Tibial artery (tissue), 4 donors: ENCODE data around the gene SLC27A1.

Experiments used
- DNase-seq, 2 donors: peaks; one replicate each; pipeline ENCODE4 v3.0.0-alpha.2; 2019
- H3K27ac ChIP-seq, 2 donors: fragments of 200-600 bp; sonication (generic) in 1 of 2; 1 replicate in 1 of 2; 2 replicates in 1 of 2; pipeline ENCODE4 v1.5.1; 2018 to 2019; ENCODE audit warnings: mild to moderate bottlenecking in 1 of 2
- H3K27me3 ChIP-seq, 2 donors: fragments of 200-600 bp; sonication (generic) in 1 of 2; one replicate each; pipeline versions ENCODE4 v1.5.1 to v1.6.0; 2016 to 2019
- H3K36me3 ChIP-seq, 3 donors: fragments of 200-600 bp; sonication (generic) in 2 of 3; one replicate each; pipeline ENCODE4 v1.5.1; 2016 to 2019; ENCODE audit warnings: mild to moderate bottlenecking in 2 of 3
- H3K4me1 ChIP-seq, 4 donors: fragments of 200-600 bp; sonication (generic) in 2 of 4; 1 replicate in 3 of 4; 2 replicates in 1 of 4; pipeline ENCODE4 v1.5.1; 2016 to 2019
- H3K4me3 ChIP-seq, 2 donors: fragments of 200-600 bp; sonication (generic) in 1 of 2; 1 replicate in 1 of 2; 2 replicates in 1 of 2; pipeline ENCODE4 v1.5.1; 2018 to 2019; ENCODE audit warnings: mild to moderate bottlenecking in 2 of 2
- H3K9me3 ChIP-seq, 3 donors: fragments of 200-600 bp; sonication (generic) in 1 of 3; one replicate each; pipeline ENCODE4 v1.5.1; 2016 to 2019
- intact Hi-C: fragments of 100-400 bp; cut with DNase I; formaldehyde crosslinking; loops from one replicate; pipeline ENCODE4 v1.15.0; 2023; ENCODE audit warnings: low total_unique reads
- TF ChIP-seq, protein P1 (sequence below), 2 experiments: fragments of 200-600 bp in 1 of 2; fragments of 450-650 bp in 1 of 2; IDR thresholded peaks; one replicate each; pipeline ENCODE4 v1.5.1; 2017 to 2019; ENCODE audit warnings: antibody characterized with exemption in 2 of 2, mild to moderate bottlenecking in 1 of 2, moderate library complexity in 1 of 2

The SLC27A1 gene

DNA sequence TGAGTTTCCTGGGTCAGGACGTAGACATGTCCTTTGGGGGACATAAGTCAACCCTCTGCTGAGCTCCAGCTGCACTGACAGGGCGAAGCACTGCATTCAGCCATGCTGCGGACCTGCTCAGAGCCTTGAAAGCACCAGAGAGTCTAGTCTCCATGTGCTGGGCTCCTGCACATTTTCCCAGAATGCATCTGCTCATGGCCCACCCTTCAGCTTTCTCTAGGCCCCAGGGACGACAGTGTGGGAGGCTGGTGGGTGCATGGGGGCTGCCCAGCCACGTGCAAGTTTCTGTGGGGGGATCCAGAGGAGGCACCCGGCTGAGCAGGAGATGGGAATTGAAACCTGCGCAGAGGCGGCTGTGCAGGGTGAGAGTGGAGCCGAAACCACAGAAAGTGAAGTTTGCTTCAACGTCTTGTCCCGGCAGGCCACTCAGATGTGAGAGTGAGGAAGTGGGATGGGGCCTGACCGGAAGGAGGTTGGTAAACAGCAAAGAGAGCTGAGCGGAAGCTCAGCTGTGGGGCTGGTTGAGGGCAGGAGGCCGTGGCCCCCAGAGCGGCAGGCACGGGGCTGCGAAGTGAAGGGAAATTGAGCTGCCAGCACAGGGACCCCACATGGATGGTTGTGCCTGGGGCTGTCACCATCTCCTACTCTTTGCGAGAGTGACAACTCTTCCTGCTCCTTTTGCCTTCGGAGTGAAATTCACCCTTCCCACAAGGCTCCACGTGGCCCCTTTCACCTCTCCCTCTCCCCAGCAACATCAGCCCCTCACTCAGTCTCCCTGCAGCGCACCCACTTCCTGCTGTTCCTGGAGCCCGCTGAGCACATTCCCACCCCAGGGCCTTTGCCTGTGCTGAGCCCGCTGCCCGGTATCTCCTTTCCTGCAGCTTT, 52.9 kb downstream of the SLC27A1 start:
- Histone ChIP-seq H3K27me3 (peaks cover 0 to 49% of the 10 kb centered on the region in 2 donors), H3K4me3 (no peak overlapping the region), H3K27ac (no peak overlapping the region), H3K36me3 (peaks cover 15 to 35% (median 26%) of the 10 kb centered on the region in 3 donors), H3K4me1 (peaks cover 0 to 5% (median 0%) of the 10 kb centered on the region in 4 donors), H3K9me3 (peaks cover 0 to 4% (median 0%) of the 10 kb centered on the region in 3 donors)
- peak; percentile 66 to 77 for DNase-seq
- TF ChIP-seq, protein P1, sequence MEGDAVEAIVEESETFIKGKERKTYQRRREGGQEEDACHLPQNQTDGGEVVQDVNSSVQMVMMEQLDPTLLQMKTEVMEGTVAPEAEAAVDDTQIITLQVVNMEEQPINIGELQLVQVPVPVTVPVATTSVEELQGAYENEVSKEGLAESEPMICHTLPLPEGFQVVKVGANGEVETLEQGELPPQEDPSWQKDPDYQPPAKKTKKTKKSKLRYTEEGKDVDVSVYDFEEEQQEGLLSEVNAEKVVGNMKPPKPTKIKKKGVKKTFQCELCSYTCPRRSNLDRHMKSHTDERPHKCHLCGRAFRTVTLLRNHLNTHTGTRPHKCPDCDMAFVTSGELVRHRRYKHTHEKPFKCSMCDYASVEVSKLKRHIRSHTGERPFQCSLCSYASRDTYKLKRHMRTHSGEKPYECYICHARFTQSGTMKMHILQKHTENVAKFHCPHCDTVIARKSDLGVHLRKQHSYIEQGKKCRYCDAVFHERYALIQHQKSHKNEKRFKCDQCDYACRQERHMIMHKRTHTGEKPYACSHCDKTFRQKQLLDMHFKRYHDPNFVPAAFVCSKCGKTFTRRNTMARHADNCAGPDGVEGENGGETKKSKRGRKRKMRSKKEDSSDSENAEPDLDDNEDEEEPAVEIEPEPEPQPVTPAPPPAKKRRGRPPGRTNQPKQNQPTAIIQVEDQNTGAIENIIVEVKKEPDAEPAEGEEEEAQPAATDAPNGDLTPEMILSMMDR (IDR thresholded peaks at IDR 0.05), result no peak
- intact Hi-C loops, result no loop called here

DNA sequence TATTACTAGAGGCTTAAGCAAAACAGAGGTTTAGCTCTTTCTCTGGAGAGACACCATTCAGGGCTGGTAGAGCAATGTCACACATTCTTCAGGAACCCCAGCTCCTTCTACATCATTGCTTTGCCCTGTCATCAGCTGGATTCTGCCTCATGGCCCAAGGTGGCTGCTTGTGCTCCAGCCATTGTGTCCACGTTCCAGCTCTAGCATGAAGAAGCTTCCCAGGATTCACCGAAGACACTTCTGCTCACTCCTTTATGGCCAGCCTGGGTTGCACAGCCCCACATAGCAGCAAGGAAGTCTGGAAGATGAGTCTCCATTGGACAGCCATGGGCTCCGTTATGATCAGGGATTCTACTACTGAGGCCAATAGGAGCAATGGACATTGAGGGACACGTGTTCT, 54.3 kb downstream of the SLC27A1 start:
- Histone ChIP-seq H3K27ac (no peak overlapping the region), H3K4me3 (no peak overlapping the region), H3K4me1 (peaks cover 0 to 5% (median 0%) of the 10 kb centered on the region in 4 donors), H3K36me3 (peaks cover 6 to 20% (median 12%) of the 10 kb centered on the region in 3 donors), H3K9me3 (peaks cover 0 to 4% (median 0%) of the 10 kb centered on the region in 3 donors), H3K27me3 (peaks cover 0 to 62% of the 10 kb centered on the region in 2 donors)
- no peak for DNase-seq
- intact Hi-C loops, result loop anchor here (2.0 kb wide), 1 partner anchor 24 kb away; no protein-coding TSS in a partner anchor
- TF ChIP-seq, protein P1 (IDR thresholded peaks at IDR 0.05), result no peak

DNA sequence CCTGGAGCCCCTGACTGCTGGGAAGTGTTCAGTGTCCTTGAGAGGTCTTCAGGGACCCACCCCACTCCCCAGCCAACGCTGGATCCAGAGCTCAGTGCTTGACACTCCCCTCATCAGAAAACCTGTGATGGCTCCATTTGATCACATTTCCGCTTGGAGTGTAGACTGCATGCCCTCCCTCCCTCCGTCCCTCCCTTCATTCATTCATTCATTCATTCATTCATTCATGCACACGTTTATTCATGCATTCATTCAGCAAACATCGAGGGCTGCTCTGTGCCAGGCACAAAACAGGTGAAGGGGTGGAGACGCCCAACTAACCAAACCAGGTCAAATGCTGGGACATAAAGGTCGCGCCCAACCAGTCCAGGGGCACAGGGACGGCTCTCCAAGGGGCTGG, 54.8 kb downstream of the SLC27A1 start:
- no peak overlapping the region for H3K4me3 ChIP-seq
- peaks cover 0 to 5% (median 0%) of the 10 kb centered on the region in 4 donors for H3K4me1 ChIP-seq
- DNase-seq, result no peak
- H3K36me3 ChIP-seq, result peaks cover 6 to 15% (median 8%) of the 10 kb centered on the region in 3 donors
- TF ChIP-seq, protein P1 (IDR thresholded peaks at IDR 0.05), result no peak
- H3K27me3 ChIP-seq, result peaks cover 0 to 67% of the 10 kb centered on the region in 2 donors
- H3K27ac ChIP-seq, result no peak overlapping the region
- peaks cover 0 to 4% (median 0%) of the 10 kb centered on the region in 3 donors for H3K9me3 ChIP-seq
- intact Hi-C loops, result loop anchor here (2.0 kb wide), 1 partner anchor 24 kb away; no protein-coding TSS in a partner anchor

DNA sequence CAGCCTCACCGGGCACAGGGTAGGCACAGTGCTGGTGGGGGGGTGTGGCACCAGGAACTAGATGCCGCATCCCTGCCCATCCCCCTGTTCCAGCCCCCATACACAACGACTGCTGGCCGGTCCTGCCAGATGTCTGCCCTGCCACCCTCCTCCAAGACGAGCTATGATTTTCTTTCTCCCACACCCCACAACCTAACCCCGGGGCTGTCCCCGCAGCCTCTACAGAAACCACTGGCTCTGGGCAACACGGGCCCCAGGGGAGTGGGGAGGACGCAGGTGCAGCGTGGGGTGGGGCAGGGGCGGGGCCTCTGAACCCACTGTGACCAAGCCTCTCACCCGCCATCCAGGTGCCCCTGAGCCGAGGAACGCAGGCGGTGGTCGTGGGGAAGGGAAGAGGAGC, 56.6 kb downstream of the SLC27A1 start:
- DNase-seq, result no peak
- peaks cover 0 to 4% (median 0%) of the 10 kb centered on the region in 3 donors for H3K9me3 ChIP-seq
- intact Hi-C loops, result no loop called here
- no peaks in the 10 kb centered on the region for H3K36me3 ChIP-seq
- H3K4me3 ChIP-seq, result no peak overlapping the region
- H3K4me1 ChIP-seq, result peaks cover 0 to 5% (median 0%) of the 10 kb centered on the region in 4 donors
- H3K27me3 ChIP-seq, result peaks cover 0 to 77% of the 10 kb centered on the region in 2 donors
- TF ChIP-seq, protein P1 (IDR thresholded peaks at IDR 0.05), result no peak
- H3K27ac ChIP-seq, result no peak overlapping the region

DNA sequence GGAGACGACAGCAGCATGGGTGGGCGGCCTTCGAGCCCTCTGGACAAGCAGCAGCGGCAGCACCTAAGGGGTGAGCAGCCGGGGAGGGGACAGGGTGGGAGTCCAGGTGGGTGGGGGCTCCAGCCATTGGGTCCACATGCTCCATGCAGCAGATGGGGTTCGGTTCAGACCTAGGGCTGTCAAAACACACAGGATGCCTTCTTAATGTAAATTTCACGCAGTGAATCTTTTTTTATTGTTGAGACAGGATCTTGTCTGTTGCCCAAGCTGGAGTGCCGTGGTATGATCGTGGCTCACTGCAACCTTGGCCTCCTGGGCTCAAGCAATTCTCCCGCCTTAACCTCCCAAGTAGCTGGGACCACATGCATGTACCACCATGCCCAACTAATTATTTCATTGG, 57.0 kb downstream of the SLC27A1 start:
- H3K9me3 ChIP-seq, result peaks cover 0 to 4% (median 0%) of the 10 kb centered on the region in 3 donors
- no peaks in the 10 kb centered on the region for H3K36me3 ChIP-seq
- DNase-seq, result no peak
- intact Hi-C loops, result no loop called here
- peaks cover 0 to 81% of the 10 kb centered on the region in 2 donors for H3K27me3 ChIP-seq
- H3K4me3 ChIP-seq, result no peak overlapping the region
- H3K4me1 ChIP-seq, result peaks cover 0 to 5% (median 0%) of the 10 kb centered on the region in 4 donors
- TF ChIP-seq, protein P1 (IDR thresholded peaks at IDR 0.05), result no peak
- H3K27ac ChIP-seq, result no peak overlapping the region
